Measurements from ENCODE around the gene SORCS3. TPM values are rescaled to one million over a fixed set of nuclear protein-coding genes. Genes with fewer than 3 reads are reported as not detected.
A peak's percentile ranks its signal among the peaks of the same experiment; 100 is the strongest.

SORCS3 gene
- total RNA-seq, 1 donor, result 0.27 TPM

DNA sequence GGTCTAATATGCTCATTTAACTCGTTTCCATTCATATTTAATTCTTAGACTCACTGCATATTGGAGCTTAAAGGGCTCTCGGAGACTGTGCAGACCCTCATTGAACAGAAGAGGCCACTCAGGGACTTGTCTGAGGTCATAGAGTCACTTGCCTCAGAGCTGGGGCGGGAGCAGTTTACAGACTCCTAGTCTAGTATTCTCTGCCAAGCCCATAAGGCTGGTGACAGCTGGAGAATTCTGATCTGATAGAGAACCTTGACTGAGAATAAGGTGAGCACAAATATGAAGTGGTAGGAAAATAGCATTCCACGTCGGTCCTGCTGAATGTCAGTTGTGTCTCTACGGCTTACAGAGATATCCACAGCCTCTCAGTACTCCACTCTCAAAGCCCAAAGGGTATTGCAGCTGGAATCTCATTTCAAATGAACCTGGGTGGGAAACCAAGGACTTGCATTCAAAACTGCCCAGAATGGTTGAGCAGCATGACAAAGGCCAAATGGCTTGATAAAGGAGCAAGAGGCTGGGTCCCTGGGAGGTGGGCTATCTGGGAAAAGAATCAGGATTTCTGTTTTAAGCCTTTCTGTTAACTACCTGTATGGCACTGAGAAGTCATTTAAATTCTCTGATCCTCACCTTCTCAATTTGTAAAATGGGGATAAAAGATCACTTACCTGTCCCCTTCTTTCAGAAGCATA, 283.2 kb downstream of the SORCS3 start:
- H3K4me3 ChIP-seq (ENCODE audit: low read depth, low read length), result no peak overlapping the region
- DNase-seq (ENCODE audit: low read depth), result no peak
- TF ChIP-seq, protein P1, sequence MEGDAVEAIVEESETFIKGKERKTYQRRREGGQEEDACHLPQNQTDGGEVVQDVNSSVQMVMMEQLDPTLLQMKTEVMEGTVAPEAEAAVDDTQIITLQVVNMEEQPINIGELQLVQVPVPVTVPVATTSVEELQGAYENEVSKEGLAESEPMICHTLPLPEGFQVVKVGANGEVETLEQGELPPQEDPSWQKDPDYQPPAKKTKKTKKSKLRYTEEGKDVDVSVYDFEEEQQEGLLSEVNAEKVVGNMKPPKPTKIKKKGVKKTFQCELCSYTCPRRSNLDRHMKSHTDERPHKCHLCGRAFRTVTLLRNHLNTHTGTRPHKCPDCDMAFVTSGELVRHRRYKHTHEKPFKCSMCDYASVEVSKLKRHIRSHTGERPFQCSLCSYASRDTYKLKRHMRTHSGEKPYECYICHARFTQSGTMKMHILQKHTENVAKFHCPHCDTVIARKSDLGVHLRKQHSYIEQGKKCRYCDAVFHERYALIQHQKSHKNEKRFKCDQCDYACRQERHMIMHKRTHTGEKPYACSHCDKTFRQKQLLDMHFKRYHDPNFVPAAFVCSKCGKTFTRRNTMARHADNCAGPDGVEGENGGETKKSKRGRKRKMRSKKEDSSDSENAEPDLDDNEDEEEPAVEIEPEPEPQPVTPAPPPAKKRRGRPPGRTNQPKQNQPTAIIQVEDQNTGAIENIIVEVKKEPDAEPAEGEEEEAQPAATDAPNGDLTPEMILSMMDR (IDR thresholded peaks at IDR 0.05; ENCODE audit: insufficient read depth, low read length), result no peak

DNA sequence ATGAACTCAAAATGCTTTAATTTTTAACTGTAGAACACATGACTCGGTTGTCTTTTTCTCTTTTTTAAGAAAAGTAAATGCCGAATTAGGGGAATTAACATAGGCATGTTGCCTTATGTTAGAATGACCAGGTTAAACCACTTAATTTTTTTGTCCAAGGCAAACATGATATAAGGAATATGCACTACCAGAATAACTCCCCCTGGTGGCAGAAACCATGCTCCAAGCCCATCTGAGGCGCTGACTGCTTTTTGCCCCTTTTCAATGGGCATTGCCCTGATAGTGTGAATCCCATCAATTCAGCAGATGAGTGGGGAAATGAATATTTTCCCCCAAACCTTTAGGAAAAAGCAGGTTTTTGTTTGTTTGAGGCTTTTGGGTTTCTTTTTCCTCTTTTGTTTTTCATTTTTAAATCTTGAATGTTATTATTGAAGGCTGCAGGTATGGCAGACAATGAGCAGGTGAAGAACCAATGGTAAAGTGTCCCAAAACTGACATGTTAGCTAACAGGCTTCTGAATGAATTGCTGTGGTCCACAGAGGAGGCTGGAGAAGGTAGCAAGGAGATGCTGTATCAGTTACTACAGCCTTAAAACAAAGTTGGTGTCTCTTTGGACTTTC, 284.3 kb downstream of the SORCS3 start:
- TF ChIP-seq, protein P1 (IDR thresholded peaks at IDR 0.05; ENCODE audit: insufficient read depth, low read length), result peak; percentile 46
- DNase-seq (ENCODE audit: low read depth), result peak; percentile 37
- no peak overlapping the region for H3K4me3 ChIP-seq (ENCODE audit: low read depth, low read length)

DNA sequence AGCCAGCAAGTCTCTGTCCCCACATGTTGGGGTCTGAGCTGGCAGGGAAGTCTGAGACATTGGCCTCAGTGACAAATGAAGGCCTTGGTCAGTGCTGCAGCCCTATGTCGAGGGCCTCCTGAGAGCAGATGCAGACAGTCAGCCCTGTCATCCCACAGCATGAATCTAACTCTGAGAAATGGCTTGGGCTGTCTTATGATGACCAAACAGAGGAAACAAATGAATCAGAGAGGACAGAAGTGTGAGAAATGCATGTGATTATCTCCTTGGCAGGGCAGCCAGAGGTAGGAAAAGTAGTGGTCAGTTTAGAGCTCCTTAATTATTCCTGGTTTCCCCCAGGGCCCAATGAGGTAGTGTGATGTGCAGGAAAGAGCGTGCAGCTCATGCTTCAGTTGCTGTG, 287.6 kb downstream of the SORCS3 start:
- TF ChIP-seq, protein P1 (IDR thresholded peaks at IDR 0.05; ENCODE audit: insufficient read depth, low read length), result no peak
- no peak overlapping the region for H3K4me3 ChIP-seq (ENCODE audit: low read depth, low read length)
- no peak for DNase-seq (ENCODE audit: low read depth)

DNA sequence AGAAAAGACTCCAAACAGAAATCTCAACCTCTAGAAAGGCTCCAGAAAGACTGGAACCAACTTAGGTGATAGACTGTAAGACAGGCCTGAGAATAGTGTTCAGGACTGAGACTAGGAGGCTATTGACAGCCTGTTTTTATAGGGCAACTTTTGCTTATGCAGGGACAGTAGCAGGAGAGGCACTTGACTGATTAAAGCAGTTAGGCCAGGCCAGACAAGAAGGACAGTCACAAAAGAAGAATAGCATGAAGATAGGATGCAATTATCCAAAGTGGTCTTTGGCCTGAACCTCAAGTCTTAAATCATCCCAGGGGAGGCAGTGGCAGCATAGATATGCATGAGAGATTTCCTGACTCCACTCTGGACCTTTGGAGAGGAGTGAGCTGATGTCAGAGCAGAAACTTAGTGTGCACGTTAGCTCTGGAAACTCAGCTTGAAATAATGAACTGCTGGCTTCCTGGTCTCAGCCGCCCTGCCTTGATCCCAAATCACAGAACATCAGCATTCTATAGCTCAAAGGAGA, 290.6 kb downstream of the SORCS3 start:
- TF ChIP-seq, protein P1 (IDR thresholded peaks at IDR 0.05; ENCODE audit: insufficient read depth, low read length), result no peak
- no peak overlapping the region for H3K4me3 ChIP-seq (ENCODE audit: low read depth, low read length)
- no peak for DNase-seq (ENCODE audit: low read depth)

DNA sequence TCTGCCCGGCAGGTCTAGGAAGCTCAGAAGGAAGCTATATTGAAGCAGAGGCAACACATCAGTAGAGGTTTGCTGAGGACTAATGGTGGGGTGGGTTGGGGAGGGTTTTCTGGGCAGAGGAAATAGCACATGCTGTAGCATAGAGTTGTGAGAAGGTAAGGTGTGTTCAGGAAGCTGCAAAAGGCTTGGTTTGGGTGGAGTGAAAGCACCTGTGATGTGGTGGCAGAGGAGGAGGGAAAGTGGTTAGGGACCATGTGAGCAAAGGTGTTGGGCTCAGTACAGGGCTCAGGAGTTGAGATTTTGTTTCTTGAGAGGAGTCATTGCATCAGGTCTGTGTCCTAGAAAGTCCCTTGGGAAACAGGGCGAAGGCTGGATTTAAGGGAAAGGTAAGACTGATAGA, 294.6 kb downstream of the SORCS3 start:
- no peak for DNase-seq (ENCODE audit: low read depth)
- H3K4me3 ChIP-seq (ENCODE audit: low read depth, low read length), result no peak overlapping the region
- TF ChIP-seq, protein P1 (IDR thresholded peaks at IDR 0.05; ENCODE audit: insufficient read depth, low read length), result no peak

DNA sequence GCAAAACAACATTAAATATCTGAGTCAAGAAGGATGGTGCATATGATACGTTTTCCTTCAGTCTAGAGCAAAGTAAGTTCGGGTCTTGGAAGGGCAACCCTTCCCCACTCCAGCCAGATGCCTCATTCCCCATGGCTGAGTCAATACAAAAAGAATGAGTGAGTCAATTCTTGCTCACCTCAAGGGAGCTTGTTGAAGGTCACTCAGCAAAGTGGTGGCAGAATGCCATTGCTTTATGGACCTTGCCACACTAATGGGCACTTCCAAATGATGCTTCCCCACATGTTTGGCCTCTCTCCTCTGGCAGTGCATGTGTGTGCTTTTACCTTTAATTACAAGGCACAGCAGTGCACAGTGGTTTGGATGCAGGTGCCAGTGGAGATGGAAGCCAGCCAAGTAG, 296.5 kb downstream of the SORCS3 start:
- TF ChIP-seq, protein P1 (IDR thresholded peaks at IDR 0.05; ENCODE audit: insufficient read depth, low read length), result no peak
- no peak overlapping the region for H3K4me3 ChIP-seq (ENCODE audit: low read depth, low read length)
- peak; percentile 83 for DNase-seq (ENCODE audit: low read depth)

Data from fibroblast of the aortic adventitia (primary cell).